DND-41 (cell line): Measurements from ENCODE around the gene C10orf62.

Experiments used
- CTCF ChIP-seq: IDR thresholded peaks from 2 replicates; pipeline ENCODE4 v1.5.1; 2012; ENCODE audit warnings: borderline replicate concordance, low read length, moderate library complexity, mild to moderate bottlenecking; ENCODE audit not compliant: poor library complexity, severe bottlenecking; ENCODE audit errors: extremely low read depth
- EZH2 ChIP-seq: IDR thresholded peaks from 3 replicates; pipeline ENCODE4 v1.6.1; 2012; ENCODE audit warnings: borderline replicate concordance, low read depth, mild to moderate bottlenecking, moderate library complexity, low read length, inconsistent platforms; ENCODE audit not compliant: severe bottlenecking

GRCh38 chr10:97618285-97618684 is 28.8 kb downstream of the C10orf62 start:
- TF ChIP-seq CTCF: no peak
- no peak for TF ChIP-seq EZH2
